IMR-90 (cell line): Measurements from ENCODE around the gene LAIR1. TPM values are rescaled to one million over a fixed set of nuclear protein-coding genes. Genes with fewer than 3 reads are reported as not detected.
"Not testable (repeated sequence)": the region's sequence is repeated elsewhere in the genome, so short reads cannot be mapped to it uniquely, and the experiment has no call there.

Experiments used
- ATAC-seq: fragments of 200-7000 bp; cut with Tn5 transposase; 2 replicates; pipeline ENCODE4 v1.9.1; 2020; ENCODE audit warnings: low read depth, mild to moderate bottlenecking, moderate library complexity
- BruUV-seq: library from RNA; stranded (reverse); fragments of 400-500 nt; replicated peaks from 2 replicates; lab custom pipeline; 2021; lab: Mats Ljungman, UMichigan
- CTCF ChIA-PET: fragments of 300-600 bp; formaldehyde crosslinking; extraction: SDS; loops from one replicate; lab custom pipeline; 2021; ENCODE audit warnings: antibody characterized with exemption; lab: Yijun Ruan, JAX
- POLR2A ChIA-PET: fragments of 300-600 bp; sonication (Branson Sonifier 250); formaldehyde crosslinking; loops from one replicate; lab custom pipeline; 2022; ENCODE audit warnings: antibody characterized with exemption; ENCODE audit not compliant: unreplicated experiment; lab: Charles Lee
- DNase-seq: peaks from one replicate; pipeline ENCODE4 v3.0.0; 2013
- H2AFZ ChIP-seq: replicated peaks from 2 replicates; pipeline ENCODE3; 2013; ENCODE audit warnings: low read length, mild to moderate bottlenecking; ENCODE audit not compliant: poor library complexity
- H2AK5ac ChIP-seq: 2 replicates; pipeline ENCODE4 v1.6.1; 2013; ENCODE audit warnings: low read depth, low read length, inconsistent platforms
- H2AK9ac ChIP-seq: replicated peaks from 2 replicates; pipeline ENCODE3; 2013; ENCODE audit warnings: mild to moderate bottlenecking, low read depth, low read length, moderate library complexity; ENCODE audit not compliant: poor library complexity
- H2BK120ac ChIP-seq: 2 replicates; pipeline ENCODE4 v1.6.1; 2013; ENCODE audit warnings: low read depth, low read length, inconsistent platforms
- H2BK15ac ChIP-seq: 3 replicates; pipeline ENCODE4 v1.6.1; 2013; ENCODE audit warnings: low read depth, low read length, inconsistent platforms
- H2BK20ac ChIP-seq: 2 replicates; pipeline ENCODE4 v1.6.1; 2013; ENCODE audit warnings: low read depth, mild to moderate bottlenecking, inconsistent platforms, low read length, moderate library complexity
- H2BK5ac ChIP-seq: 2 replicates; pipeline ENCODE4 v1.6.1; 2013; ENCODE audit warnings: mild to moderate bottlenecking, low read depth, low read length, inconsistent platforms; ENCODE audit not compliant: poor library complexity, severe bottlenecking
- H3K14ac ChIP-seq: replicated peaks from 2 replicates; pipeline ENCODE4 v1.6.1; 2013; ENCODE audit warnings: low read depth, low read length, inconsistent platforms
- H3K18ac ChIP-seq: 2 replicates; pipeline ENCODE4 v1.6.1; 2013; ENCODE audit warnings: low read depth, low read length, control low read depth
- H3K23ac ChIP-seq: 2 replicates; pipeline ENCODE4 v1.6.1; 2013; ENCODE audit warnings: low read depth, low read length, inconsistent platforms
- H3K27ac ChIP-seq: 2 replicates; pipeline ENCODE4 v1.5.1; 2013; ENCODE audit warnings: mild to moderate bottlenecking, control low read depth, low read length; ENCODE audit not compliant: insufficient read depth
- H3K27me3 ChIP-seq: 2 replicates; pipeline ENCODE4 v1.6.1; 2013; ENCODE audit warnings: low read length; ENCODE audit not compliant: control insufficient read depth, insufficient read depth
- H3K36me3 ChIP-seq: 2 replicates; pipeline ENCODE4 v1.6.1; 2013; ENCODE audit warnings: low read length, mixed read lengths; ENCODE audit not compliant: control insufficient read depth, insufficient read depth
- H3K4ac ChIP-seq: 2 replicates; pipeline ENCODE4 v1.6.1; 2013; ENCODE audit warnings: low read depth, low read length, inconsistent platforms
- H3K4me1 ChIP-seq: 2 replicates; pipeline ENCODE4 v1.6.1; 2013; ENCODE audit warnings: low read length, mixed read lengths; ENCODE audit not compliant: control insufficient read depth, insufficient read depth
- H3K4me2 ChIP-seq: 2 replicates; pipeline ENCODE4 v1.6.1; 2013; ENCODE audit warnings: low read depth, mild to moderate bottlenecking, control low read depth, low read length, moderate library complexity
- H3K4me3 ChIP-seq: 2 replicates; pipeline ENCODE4 v1.5.1; 2013; ENCODE audit warnings: low read depth, mild to moderate bottlenecking, control low read depth, low read length, moderate library complexity; ENCODE audit not compliant: insufficient read depth
- H3K56ac ChIP-seq: 2 replicates; pipeline ENCODE4 v1.6.1; 2013; ENCODE audit warnings: low read length, inconsistent platforms; ENCODE audit not compliant: insufficient read depth; ENCODE audit errors: extremely low read depth
- H3K79me1 ChIP-seq, 2 experiments: 2 replicates each; pipeline ENCODE4 v1.6.1; 2013; ENCODE audit warnings: low read length in 2 of 2, inconsistent platforms in 1 of 2, low read depth in 1 of 2
- H3K9ac ChIP-seq: 2 replicates; pipeline ENCODE4 v1.6.1; 2013; ENCODE audit warnings: low read depth, low read length, control low read depth
- H3K9me1 ChIP-seq: 2 replicates; pipeline ENCODE4 v1.6.1; 2013; ENCODE audit warnings: low read length, inconsistent platforms; ENCODE audit not compliant: insufficient read depth
- H3K9me3 ChIP-seq: 2 replicates; pipeline ENCODE4 v1.6.1; 2013; ENCODE audit warnings: low read length; ENCODE audit not compliant: control insufficient read depth, insufficient read depth
- H4K20me1 ChIP-seq: 2 replicates; pipeline ENCODE4 v1.6.1; 2013; ENCODE audit warnings: low read length, inconsistent platforms; ENCODE audit not compliant: insufficient read depth
- H4K5ac ChIP-seq: 2 replicates; pipeline ENCODE4 v1.6.1; 2013; ENCODE audit warnings: mild to moderate bottlenecking, low read depth, low read length, control low read depth
- H4K8ac ChIP-seq, 2 experiments: 2 replicates each; pipeline ENCODE4 v1.6.1; 2013; ENCODE audit warnings: low read depth in 2 of 2, low read length in 2 of 2, control low read depth in 1 of 2, inconsistent platforms in 1 of 2
- H4K91ac ChIP-seq: 2 replicates; pipeline ENCODE4 v1.6.1; 2013; ENCODE audit warnings: low read depth, low read length, inconsistent platforms; ENCODE audit not compliant: insufficient read depth
- MAFK ChIP-seq: IDR thresholded peaks from 2 replicates; pipeline ENCODE4 v1.6.1; 2012; ENCODE audit warnings: low read depth, low read length, improper control_type of control experiment
- RFX5 ChIP-seq: IDR thresholded peaks from 2 replicates; pipeline ENCODE4 v1.8.0; 2012; ENCODE audit warnings: low read depth, mild to moderate bottlenecking, low read length, moderate library complexity
- WGBS, 2 experiments: methylation state at CpG; one replicate each; pipeline versions ENCODE4 v1.1.5 to v1.1.7; 2013; ENCODE audit warnings: missing lambda C conversion rate in 2 of 2; ENCODE audit not compliant: insufficient read length in 1 of 2; ENCODE audit errors: extremely low coverage in 2 of 2; 5-methylcytosine and 5-hydroxymethylcytosine counted together
- dilution Hi-C: fragments of 300-500 bp; cut with HindIII; formaldehyde crosslinking; loops from one replicate; pipeline ENCODE4 v1.14.3; 2018; ENCODE audit warnings: low sequenced_read_pairs; ENCODE audit not compliant: unreplicated experiment
- in situ Hi-C: fragments of 300-500 bp; cut with MboI; formaldehyde crosslinking; loops from 3 replicates; pipeline ENCODE4 v1.14.3; 2019; ENCODE audit warnings: low sequenced_read_pairs, inconsistent platforms, mixed read lengths
- intact Hi-C: fragments of 100-400 bp; cut with micrococcal nuclease; formaldehyde crosslinking; loops from 2 replicates; pipeline ENCODE4 v1.10.0; 2022
- polyA plus RNA-seq, 3 experiments: library from polyadenylated mRNA; depleted of rRNA; stranded (reverse); fragments of >200 nt; gene quantifications; 2 replicates each; pipeline ENCODE4 v1.2.3, GENCODE V29; 2012; ENCODE audit warnings: low replicate concordance in 1 of 3
- total RNA-seq: library from RNA; depleted of rRNA; stranded (reverse); fragments of >200 nt; gene quantifications from 2 replicates; pipeline ENCODE4 v1.2.3, GENCODE V29; 2012

LAIR1 gene
- total and polyA plus RNA-seq, 2 of the 4 experiments (the other 2 are of a cell fraction) = not detected

GRCh38 chr19:54373781-54374631 lies 9.3 kb upstream of the LAIR1 start:
- Histone ChIP-seq H3K56ac (no peak overlapping the region), H3K4me2 (no peak overlapping the region), H3K4me3 (no peak overlapping the region), H3K79me1 (no peaks in the 10 kb centered on the region), H3K14ac (no peak overlapping the region), H3K27me3 (no peaks in the 10 kb centered on the region), H4K5ac (no peak overlapping the region), H3K36me3 (no peaks in the 10 kb centered on the region), H2AK9ac (no peak overlapping the region), H4K91ac (no peak overlapping the region), H2AK5ac (no peak overlapping the region), H2BK20ac (no peak overlapping the region), H4K8ac (no peak overlapping the region), H2BK5ac (no peak overlapping the region), H3K4ac (no peak overlapping the region), H2BK15ac (no peak overlapping the region), H3K9me1 (no peaks in the 10 kb centered on the region), H3K4me1 (no peaks in the 10 kb centered on the region), H3K9ac (no peak overlapping the region), H3K18ac (no peak overlapping the region), H2AFZ (no peak overlapping the region), H3K23ac (no peak overlapping the region), H3K9me3 (peaks cover 10% of the 10 kb centered on the region), H2BK120ac (no peak overlapping the region), H4K20me1 (no peaks in the 10 kb centered on the region), H3K27ac (no peak overlapping the region)
- WGBS, 2 experiments = 72% methylated on average over 2 of the region's 16 CpGs; no CpG with 5 or more reads in 1 of the 2 experiments
- peak; percentile 94 for TF ChIP-seq MAFK
- TF ChIP-seq RFX5 = no peak
- ChIA-PET POLR2A (no interaction called here), CTCF (no interaction called here)
- no TSS peak for BruUV-seq
- in situ Hi-C loops = no loop called here
- dilution Hi-C loops = no loop called here
- ATAC-seq (no peak), DNase-seq (no peak)
- intact Hi-C loops = no loop called here

GRCh38 chr19:54371453-54371852 lies 6.7 kb upstream of the LAIR1 start:
- H3K9me3 ChIP-seq = peaks cover 10% of the 10 kb centered on the region
- WGBS, 2 experiments = 60% methylated on average over 1 of the region's 5 CpGs; no CpG with 5 or more reads in 1 of the 2 experiments
- BruUV-seq, H3K27ac ChIP-seq, DNase-seq, dilution Hi-C loops, CTCF ChIA-PET, H2AK9ac ChIP-seq, H3K14ac ChIP-seq, H3K36me3 ChIP-seq, H2BK20ac ChIP-seq, H3K4ac ChIP-seq, H2BK15ac ChIP-seq, H3K4me2 ChIP-seq, H3K9me1 ChIP-seq, H4K5ac ChIP-seq, H3K4me1 ChIP-seq, H3K79me1 ChIP-seq, H2BK120ac ChIP-seq, H2BK5ac ChIP-seq, H4K91ac ChIP-seq, H3K18ac ChIP-seq, H3K4me3 ChIP-seq, H2AFZ ChIP-seq, H2AK5ac ChIP-seq, H4K20me1 ChIP-seq, intact Hi-C loops, H4K8ac ChIP-seq, ATAC-seq, H3K9ac ChIP-seq, POLR2A ChIA-PET, H3K56ac ChIP-seq, H3K27me3 ChIP-seq, in situ Hi-C loops, H3K23ac ChIP-seq: not testable (repeated sequence)
